ENCODE results near the gene PBRM1.

DNA sequence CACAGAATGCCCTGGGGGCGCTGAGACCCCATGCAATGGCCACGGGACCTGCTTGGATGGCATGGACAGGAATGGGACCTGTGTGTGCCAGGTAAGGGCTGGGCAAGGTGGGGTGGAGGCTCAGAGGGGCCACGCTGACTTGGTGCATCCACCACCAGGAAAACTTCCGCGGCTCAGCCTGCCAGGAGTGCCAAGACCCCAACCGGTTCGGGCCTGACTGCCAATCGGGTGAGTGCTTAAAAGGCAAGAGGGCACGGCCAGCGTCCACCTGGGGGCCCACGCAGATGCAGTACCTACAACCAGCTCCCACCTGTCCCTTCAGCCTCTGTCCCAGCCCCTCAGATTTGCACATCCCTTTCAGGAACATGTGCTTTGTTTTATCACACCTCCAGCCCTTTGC lies 183.7 kb downstream of the PBRM1 start:
- TF ChIP-seq, protein P1, sequence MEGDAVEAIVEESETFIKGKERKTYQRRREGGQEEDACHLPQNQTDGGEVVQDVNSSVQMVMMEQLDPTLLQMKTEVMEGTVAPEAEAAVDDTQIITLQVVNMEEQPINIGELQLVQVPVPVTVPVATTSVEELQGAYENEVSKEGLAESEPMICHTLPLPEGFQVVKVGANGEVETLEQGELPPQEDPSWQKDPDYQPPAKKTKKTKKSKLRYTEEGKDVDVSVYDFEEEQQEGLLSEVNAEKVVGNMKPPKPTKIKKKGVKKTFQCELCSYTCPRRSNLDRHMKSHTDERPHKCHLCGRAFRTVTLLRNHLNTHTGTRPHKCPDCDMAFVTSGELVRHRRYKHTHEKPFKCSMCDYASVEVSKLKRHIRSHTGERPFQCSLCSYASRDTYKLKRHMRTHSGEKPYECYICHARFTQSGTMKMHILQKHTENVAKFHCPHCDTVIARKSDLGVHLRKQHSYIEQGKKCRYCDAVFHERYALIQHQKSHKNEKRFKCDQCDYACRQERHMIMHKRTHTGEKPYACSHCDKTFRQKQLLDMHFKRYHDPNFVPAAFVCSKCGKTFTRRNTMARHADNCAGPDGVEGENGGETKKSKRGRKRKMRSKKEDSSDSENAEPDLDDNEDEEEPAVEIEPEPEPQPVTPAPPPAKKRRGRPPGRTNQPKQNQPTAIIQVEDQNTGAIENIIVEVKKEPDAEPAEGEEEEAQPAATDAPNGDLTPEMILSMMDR (conservative IDR thresholded peaks at IDR 0.05), result no peak
- TF ChIP-seq EZH2 (IDR thresholded peaks at IDR 0.05; ENCODE audit: low read depth), result no peak
